Mesothelial cell of epicardium (in vitro differentiated cells): Measurements from ENCODE around the gene CASZ1. TPM values are rescaled to one million over a fixed set of nuclear protein-coding genes. Genes with fewer than 3 reads are reported as not detected.

ENCODE experiments used
- DNase-seq, 2 experiments: peaks; one replicate each; pipeline ENCODE4 v3.0.0; 2021; ENCODE audit warnings: low spot score in 2 of 2; ENCODE audit not compliant: unreplicated experiment in 2 of 2
- H3K27ac Mint-ChIP-seq: 2 replicates; pipeline ENCODE4 v1.8.0; 2021; ENCODE audit warnings: mixed read lengths
- H3K27me3 Mint-ChIP-seq: 2 replicates; pipeline ENCODE4 v1.8.0; 2021; ENCODE audit warnings: low read depth, mixed read lengths
- H3K36me3 Mint-ChIP-seq: 2 replicates; pipeline ENCODE4 v1.8.0; 2021; ENCODE audit warnings: mixed read lengths
- H3K4me1 Mint-ChIP-seq: 2 replicates; pipeline ENCODE4 v1.8.0; 2021; ENCODE audit warnings: mixed read lengths
- H3K4me3 Mint-ChIP-seq: 2 replicates; pipeline ENCODE4 v1.8.0; 2021; ENCODE audit warnings: mild to moderate bottlenecking, moderate library complexity, mixed read lengths
- H3K9me3 Mint-ChIP-seq: 2 replicates; pipeline ENCODE4 v1.8.0; 2021; ENCODE audit warnings: mixed read lengths
- CTCF ChIP-seq: fragments of 200-600 bp; sonication (generic); IDR thresholded peaks from one replicate; pipeline ENCODE4 v1.5.0; 2021; ENCODE audit warnings: antibody characterized with exemption; ENCODE audit not compliant: unreplicated experiment
- total RNA-seq: library from RNA; stranded (reverse); gene quantifications from 3 replicates; pipeline ENCODE4 v1.2.1, GENCODE V29; 2021

CASZ1 gene
- total RNA-seq, 1 donor from 2014 or later, result 8.9 TPM

DNA sequence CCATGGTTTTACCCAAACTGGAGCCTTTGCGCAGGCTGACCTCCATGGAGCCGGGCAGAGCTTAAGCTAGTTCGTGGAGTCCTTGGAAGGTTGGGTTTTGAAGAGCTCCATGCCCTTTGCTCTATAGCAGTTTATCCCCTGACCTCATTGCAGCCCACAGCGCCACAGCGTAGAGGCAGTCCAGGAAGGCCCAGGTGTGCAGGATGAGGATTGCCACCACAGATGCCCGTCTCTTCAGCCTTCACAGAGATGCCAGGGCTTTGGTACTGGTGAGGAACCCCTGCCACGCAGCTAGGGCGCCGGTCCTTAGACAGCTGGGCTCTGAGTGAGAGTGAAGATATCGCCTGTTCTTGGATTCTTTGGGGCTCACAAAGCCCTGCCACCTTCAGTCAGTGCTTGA is 183.1 kb downstream of the CASZ1 start:
- peaks cover 9% of the 10 kb centered on the region for H3K9me3 Mint-ChIP-seq
- no peak overlapping the region for H3K4me3 Mint-ChIP-seq
- no peak for DNase-seq
- no peaks in the 10 kb centered on the region for H3K27me3 Mint-ChIP-seq
- H3K36me3 Mint-ChIP-seq, result peaks cover 9% of the 10 kb centered on the region
- no peaks in the 10 kb centered on the region for H3K4me1 Mint-ChIP-seq
- H3K27ac Mint-ChIP-seq, result no peak overlapping the region
- no peak for TF ChIP-seq CTCF

DNA sequence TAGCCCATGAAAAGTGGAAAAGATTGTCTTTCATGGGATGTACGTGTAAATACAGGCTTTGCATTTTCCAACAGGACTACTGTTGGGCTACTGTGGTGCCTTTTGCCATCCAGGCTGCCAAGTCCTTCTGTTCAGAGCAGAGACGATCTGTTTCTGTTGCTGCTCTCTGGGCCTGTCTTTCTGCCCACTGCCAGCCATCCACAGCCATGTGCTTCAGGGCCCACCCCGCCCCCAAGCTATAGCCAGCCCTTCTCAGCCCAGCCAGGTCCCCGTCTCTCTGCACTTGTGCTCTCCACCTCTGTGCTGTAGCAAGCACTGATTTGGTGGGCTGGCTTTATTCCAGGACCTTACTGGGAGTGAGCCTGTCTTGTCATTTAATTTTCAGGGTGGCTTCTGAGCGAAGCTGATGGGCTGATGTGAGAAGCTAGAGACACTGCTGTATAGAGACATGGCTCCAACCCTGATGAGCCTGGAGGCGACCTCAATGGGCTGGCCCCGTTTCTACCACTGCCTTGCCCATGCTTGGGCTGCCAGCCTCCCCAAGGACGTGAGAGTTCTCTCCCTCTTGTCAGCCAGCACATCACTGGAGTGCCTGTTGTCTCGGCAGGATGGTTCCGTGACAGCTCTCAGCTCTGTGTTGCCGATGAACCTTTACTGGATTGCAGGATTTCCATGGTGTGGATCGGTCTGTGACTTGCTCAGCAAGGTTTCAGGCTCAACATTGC is 183.8 kb downstream of the CASZ1 start:
- Mint-ChIP-seq H3K36me3 (peaks cover 12% of the 10 kb centered on the region), H3K4me3 (no peak overlapping the region), H3K9me3 (peaks cover 9% of the 10 kb centered on the region), H3K27ac (no peak overlapping the region), H3K27me3 (no peaks in the 10 kb centered on the region), H3K4me1 (no peaks in the 10 kb centered on the region)
- DNase-seq, result no peak
- no peak for TF ChIP-seq CTCF

DNA sequence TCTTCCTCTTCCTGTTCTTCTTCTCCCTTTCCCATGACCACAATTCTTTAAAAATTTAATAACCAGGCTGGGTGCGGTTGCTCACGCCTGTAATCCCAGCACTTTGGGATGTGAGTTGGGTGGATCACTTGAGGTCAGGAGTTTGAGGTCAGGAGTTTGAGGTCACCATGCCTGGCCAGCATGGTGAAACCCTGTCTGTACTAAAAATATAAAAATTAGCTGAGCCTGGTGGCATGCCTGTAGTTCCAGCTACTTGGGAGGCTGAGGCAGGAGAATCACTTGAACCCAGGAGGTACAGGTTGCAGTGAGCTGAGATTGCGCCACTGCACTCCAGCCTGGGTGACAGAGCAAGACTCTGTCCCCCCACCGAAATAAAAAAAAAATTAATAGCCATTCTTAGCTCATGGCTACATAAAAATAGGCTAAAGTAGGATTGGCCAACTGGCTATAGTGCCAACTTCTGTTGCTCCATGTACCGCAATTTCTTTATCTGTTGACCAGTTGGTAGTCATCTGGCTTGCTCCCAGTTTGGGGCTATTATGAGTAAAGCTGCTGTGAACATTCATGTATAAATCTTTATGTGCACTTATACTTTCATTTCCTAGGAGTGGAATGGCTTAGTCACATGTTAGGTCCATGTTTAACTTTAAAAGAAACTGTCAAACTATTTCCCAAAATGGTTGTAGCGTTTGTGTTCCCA is 185.4 kb downstream of the CASZ1 start:
- peaks cover 3% of the 10 kb centered on the region for H3K27me3 Mint-ChIP-seq
- peaks cover 15% of the 10 kb centered on the region for H3K36me3 Mint-ChIP-seq
- no peak overlapping the region for H3K4me3 Mint-ChIP-seq
- no peak for DNase-seq
- no peak for TF ChIP-seq CTCF
- H3K4me1 Mint-ChIP-seq, result no peaks in the 10 kb centered on the region
- no peak overlapping the region for H3K27ac Mint-ChIP-seq
- peaks cover 9% of the 10 kb centered on the region for H3K9me3 Mint-ChIP-seq

DNA sequence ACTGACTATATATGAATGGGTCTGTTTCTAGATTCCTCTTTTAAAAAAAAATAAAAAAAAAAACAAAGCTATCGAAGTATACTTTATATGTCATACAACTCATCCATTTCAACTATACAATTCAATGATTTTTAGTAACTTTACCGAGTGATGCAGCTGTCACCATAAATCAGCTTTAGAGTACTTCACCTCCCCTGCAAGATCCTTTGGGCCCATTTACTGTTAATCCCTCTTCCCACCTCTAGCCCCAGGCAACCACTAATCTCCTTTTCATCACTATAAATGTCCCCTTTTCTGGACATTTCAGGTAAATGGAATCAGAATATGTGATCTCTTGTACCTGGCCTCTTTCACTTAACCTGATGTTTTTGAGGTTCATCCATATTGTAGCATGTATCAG is 187.8 kb downstream of the CASZ1 start:
- peaks cover 9% of the 10 kb centered on the region for H3K9me3 Mint-ChIP-seq
- H3K27me3 Mint-ChIP-seq, result peaks cover 14% of the 10 kb centered on the region
- H3K36me3 Mint-ChIP-seq, result peaks cover 21% of the 10 kb centered on the region
- no peak for TF ChIP-seq CTCF
- H3K27ac Mint-ChIP-seq, result no peak overlapping the region
- H3K4me3 Mint-ChIP-seq, result no peak overlapping the region
- DNase-seq, result no peak
- no peaks in the 10 kb centered on the region for H3K4me1 Mint-ChIP-seq

DNA sequence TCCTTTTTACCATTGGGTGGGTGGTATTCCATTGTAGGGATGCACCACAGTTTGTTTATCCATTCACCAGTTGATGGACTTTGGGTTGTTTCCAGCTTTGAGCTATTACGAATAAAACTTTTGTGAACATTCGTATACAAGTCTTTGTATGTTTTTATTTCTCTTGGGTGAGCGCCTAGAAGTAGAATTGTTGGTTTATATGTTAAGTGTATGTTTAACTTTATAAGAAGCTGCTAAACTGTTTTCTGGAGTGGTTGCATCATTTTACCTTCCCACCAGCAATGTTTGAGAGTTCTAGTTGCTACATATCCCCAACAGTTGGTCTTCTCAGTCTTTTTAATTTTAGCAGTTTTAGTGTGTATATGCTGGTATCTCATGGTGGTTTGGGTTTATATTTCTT is 189.2 kb downstream of the CASZ1 start:
- Mint-ChIP-seq H3K4me1 (peaks cover 8% of the 10 kb centered on the region), H3K4me3 (no peak overlapping the region), H3K9me3 (peaks cover 9% of the 10 kb centered on the region), H3K27me3 (peaks cover 14% of the 10 kb centered on the region), H3K36me3 (peaks cover 21% of the 10 kb centered on the region), H3K27ac (no peak overlapping the region)
- no peak for DNase-seq
- TF ChIP-seq CTCF, result no peak
